ENCODE measurements around the gene SYPL2.

- no peak for TF ChIP-seq CTCF (IDR thresholded peaks at IDR 0.05)
- no peak for TF ChIP-seq POLR2A (IDR thresholded peaks at IDR 0.05)
These were observed 6.4 kb downstream of the SYPL2 start for GRCh38 chr1:109472779-109473178.

All from uterus (tissue), 2 donors.